DOHH2 (cell line): ENCODE results near the gene NLGN1.

Source experiments
- H3F3A ChIP-seq: fragments of 200-600 bp; sonication (generic), shearing (Covaris generic); 2 replicates; pipeline ENCODE4 v1.6.0; 2016; ENCODE audit warnings: antibody characterized with exemption, mild to moderate bottlenecking; ENCODE audit not compliant: control insufficient read depth, insufficient read depth
- H3K27ac ChIP-seq: fragments of 200-600 bp; sonication (generic); 2 replicates; pipeline ENCODE4 v1.5.1; 2014; ENCODE audit warnings: low read depth, mild to moderate bottlenecking, low read length, moderate library complexity
- H3K27me3 ChIP-seq: fragments of 200-600 bp; sonication (generic); 2 replicates; pipeline ENCODE4 v1.6.1; 2014; ENCODE audit warnings: mild to moderate bottlenecking, low read length, mixed read lengths; ENCODE audit not compliant: control insufficient read depth
- H3K36me3 ChIP-seq: fragments of 200-600 bp; sonication (generic); 2 replicates; pipeline ENCODE4 v1.6.1; 2014; ENCODE audit warnings: mild to moderate bottlenecking, low read length, moderate library complexity, mixed read lengths; ENCODE audit not compliant: control insufficient read depth
- H3K4me1 ChIP-seq: fragments of 200-600 bp; sonication (generic); 2 replicates; pipeline ENCODE4 v1.6.1; 2014; ENCODE audit warnings: mild to moderate bottlenecking, low read length, mixed read lengths; ENCODE audit not compliant: control insufficient read depth
- H3K4me2 ChIP-seq: fragments of 200-600 bp; sonication (generic); 2 replicates; pipeline ENCODE4 v1.6.0; 2014; ENCODE audit warnings: mild to moderate bottlenecking, low read length, moderate library complexity
- H3K4me3 ChIP-seq: fragments of 200-600 bp; sonication (generic); 2 replicates; pipeline ENCODE4 v1.5.1; 2014; ENCODE audit warnings: mild to moderate bottlenecking, low read length, mixed read lengths
- H3K79me2 ChIP-seq: fragments of 200-600 bp; sonication (generic); 2 replicates; pipeline ENCODE4 v1.6.1; 2014; ENCODE audit warnings: mild to moderate bottlenecking, low read length, mixed read lengths; ENCODE audit not compliant: control insufficient read depth
- H3K9me2 ChIP-seq: fragments of 200-600 bp; sonication (generic); replicated peaks from 2 replicates; pipeline ENCODE4 v1.6.1; 2014; ENCODE audit warnings: mild to moderate bottlenecking, low read length, mixed read lengths; ENCODE audit not compliant: control insufficient read depth
- H3K9me3 ChIP-seq: fragments of 200-600 bp; sonication (generic); 2 replicates; pipeline ENCODE4 v1.6.1; 2014; ENCODE audit warnings: antibody characterized with exemption, low read length, mixed read lengths; ENCODE audit not compliant: control insufficient read depth, insufficient read depth
- H4K20me1 ChIP-seq: fragments of 200-600 bp; sonication (generic); 2 replicates; pipeline ENCODE4 v1.6.0; 2014; ENCODE audit warnings: low read depth, mild to moderate bottlenecking, antibody characterized with exemption, low read length, moderate library complexity; ENCODE audit not compliant: control insufficient read depth, insufficient read depth
- EZH2phosphoT487 ChIP-seq: fragments of 200-600 bp; sonication (generic); IDR thresholded peaks from 2 replicates; pipeline ENCODE4 v1.6.1; 2017; ENCODE audit warnings: borderline replicate concordance, mild to moderate bottlenecking, antibody characterized with exemption, low read length, moderate library complexity, mixed read lengths
- TF ChIP-seq, protein P1 (sequence below): fragments of 200-600 bp; sonication (generic); IDR thresholded peaks from one replicate; pipeline ENCODE4 v1.5.1; 2014; ENCODE audit warnings: antibody characterized with exemption, mild to moderate bottlenecking, low read depth, low read length; ENCODE audit not compliant: poor library complexity, severe bottlenecking

Gene NLGN1

DNA sequence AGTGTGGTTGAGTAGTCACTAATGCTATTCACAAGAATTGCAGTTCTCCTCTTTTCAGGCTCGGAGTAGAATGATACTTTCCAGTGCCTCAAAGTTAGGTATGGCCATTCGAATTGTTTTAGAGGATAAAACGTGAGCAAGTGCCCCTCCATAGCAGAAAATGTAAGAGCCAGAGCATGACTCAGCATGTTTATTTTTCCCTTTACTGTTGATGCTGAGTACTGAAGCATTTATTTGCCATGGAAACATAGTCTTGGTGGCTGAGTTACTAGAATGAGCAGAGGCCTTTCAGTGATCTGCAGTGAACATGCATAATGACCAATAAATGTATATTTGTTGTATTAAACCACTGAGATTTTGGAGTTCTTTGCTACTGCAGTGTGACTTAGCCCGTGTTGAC, 540.6 kb downstream of the NLGN1 start:
- no peaks in the 10 kb centered on the region for H3K27me3 ChIP-seq
- no peaks in the 10 kb centered on the region for H3K79me2 ChIP-seq
- TF ChIP-seq, protein P1, sequence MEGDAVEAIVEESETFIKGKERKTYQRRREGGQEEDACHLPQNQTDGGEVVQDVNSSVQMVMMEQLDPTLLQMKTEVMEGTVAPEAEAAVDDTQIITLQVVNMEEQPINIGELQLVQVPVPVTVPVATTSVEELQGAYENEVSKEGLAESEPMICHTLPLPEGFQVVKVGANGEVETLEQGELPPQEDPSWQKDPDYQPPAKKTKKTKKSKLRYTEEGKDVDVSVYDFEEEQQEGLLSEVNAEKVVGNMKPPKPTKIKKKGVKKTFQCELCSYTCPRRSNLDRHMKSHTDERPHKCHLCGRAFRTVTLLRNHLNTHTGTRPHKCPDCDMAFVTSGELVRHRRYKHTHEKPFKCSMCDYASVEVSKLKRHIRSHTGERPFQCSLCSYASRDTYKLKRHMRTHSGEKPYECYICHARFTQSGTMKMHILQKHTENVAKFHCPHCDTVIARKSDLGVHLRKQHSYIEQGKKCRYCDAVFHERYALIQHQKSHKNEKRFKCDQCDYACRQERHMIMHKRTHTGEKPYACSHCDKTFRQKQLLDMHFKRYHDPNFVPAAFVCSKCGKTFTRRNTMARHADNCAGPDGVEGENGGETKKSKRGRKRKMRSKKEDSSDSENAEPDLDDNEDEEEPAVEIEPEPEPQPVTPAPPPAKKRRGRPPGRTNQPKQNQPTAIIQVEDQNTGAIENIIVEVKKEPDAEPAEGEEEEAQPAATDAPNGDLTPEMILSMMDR: no peak
- no peak for TF ChIP-seq EZH2phosphoT487

DNA sequence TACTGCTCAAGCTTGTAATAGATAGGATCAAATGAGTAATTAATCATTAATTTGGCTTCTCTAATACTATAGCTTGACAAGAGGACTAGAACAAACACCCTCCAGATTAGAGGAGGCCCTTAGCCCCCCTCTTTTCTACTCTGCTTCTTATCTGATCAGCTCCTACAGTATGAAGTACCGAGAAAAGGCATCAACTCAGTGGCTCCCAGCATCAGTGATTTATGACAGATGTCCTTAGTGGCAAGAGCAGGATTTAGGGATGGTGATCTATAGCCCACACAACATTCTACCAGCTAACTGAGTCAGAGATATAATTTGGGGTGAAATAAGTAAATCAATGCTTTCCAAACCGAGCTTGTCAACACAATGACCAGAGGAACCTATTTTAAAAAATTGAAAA, 541.1 kb downstream of the NLGN1 start:
- Histone ChIP-seq H3K27ac (no peak overlapping the region), H3K79me2 (no peaks in the 10 kb centered on the region), H3K27me3 (no peaks in the 10 kb centered on the region), H3K9me2 (no peaks in the 10 kb centered on the region), H3F3A (no peaks in the 10 kb centered on the region), H3K36me3 (no peaks in the 10 kb centered on the region), H3K9me3 (no peaks in the 10 kb centered on the region), H3K4me2 (no peak overlapping the region), H4K20me1 (no peaks in the 10 kb centered on the region), H3K4me1 (no peaks in the 10 kb centered on the region), H3K4me3 (no peak overlapping the region)
- TF ChIP-seq EZH2phosphoT487: no peak
- TF ChIP-seq, protein P1: no peak

More for the DNA sequence above, 540.6 kb downstream of the NLGN1 start:
- Histone ChIP-seq H3K36me3 (no peaks in the 10 kb centered on the region), H3K27ac (no peak overlapping the region), H3K9me3 (no peaks in the 10 kb centered on the region), H3K9me2 (no peaks in the 10 kb centered on the region), H4K20me1 (no peaks in the 10 kb centered on the region), H3F3A (no peaks in the 10 kb centered on the region), H3K4me3 (no peak overlapping the region), H3K4me1 (no peaks in the 10 kb centered on the region), H3K4me2 (no peak overlapping the region)

DNA sequence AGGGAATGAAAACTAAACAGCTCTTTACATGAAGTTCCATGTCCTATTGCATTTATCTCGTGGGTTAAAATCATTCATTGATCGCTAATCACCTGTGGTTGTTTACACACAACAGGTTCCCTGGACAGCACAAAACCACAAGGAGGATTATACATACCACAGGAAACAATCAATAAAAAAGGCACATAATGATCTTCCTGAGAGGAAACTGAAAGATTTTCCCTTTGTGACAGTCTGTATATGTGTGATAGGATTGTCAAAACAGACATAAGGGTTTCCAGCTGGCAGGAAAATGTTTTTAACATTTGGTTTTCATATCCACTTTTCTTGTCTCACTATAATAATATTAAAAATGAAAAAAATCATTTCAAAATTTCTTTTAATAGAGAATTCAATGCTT, 541.8 kb downstream of the NLGN1 start:
- no peak overlapping the region for H3K4me2 ChIP-seq
- no peak overlapping the region for H3K4me3 ChIP-seq
- no peaks in the 10 kb centered on the region for H3K79me2 ChIP-seq
- H3K4me1 ChIP-seq: no peaks in the 10 kb centered on the region
- no peaks in the 10 kb centered on the region for H3K27me3 ChIP-seq
- H3K9me3 ChIP-seq: no peaks in the 10 kb centered on the region
- H4K20me1 ChIP-seq: no peaks in the 10 kb centered on the region
- H3K27ac ChIP-seq: no peak overlapping the region
- no peaks in the 10 kb centered on the region for H3K36me3 ChIP-seq
- TF ChIP-seq EZH2phosphoT487: no peak
- TF ChIP-seq, protein P1: no peak
- no peaks in the 10 kb centered on the region for H3F3A ChIP-seq
- no peaks in the 10 kb centered on the region for H3K9me2 ChIP-seq

DNA sequence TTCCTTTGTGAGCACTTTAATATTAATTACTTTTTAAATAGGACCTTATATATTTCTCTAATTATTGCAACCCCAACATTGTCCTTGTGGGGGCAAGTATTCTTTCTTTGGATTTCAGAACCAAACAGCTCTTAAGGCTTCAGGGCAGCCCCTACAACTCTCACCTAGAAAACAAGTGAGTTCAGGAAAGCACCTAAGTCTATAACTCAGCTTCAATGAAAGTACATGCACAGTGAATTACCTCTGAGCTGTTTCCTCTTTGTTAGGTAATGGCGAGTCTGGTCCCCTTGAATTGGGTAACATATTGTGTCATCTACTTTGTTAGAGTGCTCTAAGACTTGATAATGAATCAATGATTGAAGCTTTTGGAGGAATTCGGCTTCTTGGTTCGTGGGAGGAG, 545.7 kb downstream of the NLGN1 start:
- no peak overlapping the region for H3K27ac ChIP-seq
- H3K4me2 ChIP-seq: no peak overlapping the region
- no peaks in the 10 kb centered on the region for H3F3A ChIP-seq

More for the DNA sequence above, 545.7 kb downstream of the NLGN1 start:
- Histone ChIP-seq H3K27me3 (no peaks in the 10 kb centered on the region), H3K9me3 (no peaks in the 10 kb centered on the region), H3K4me1 (no peaks in the 10 kb centered on the region), H3K9me2 (no peaks in the 10 kb centered on the region), H4K20me1 (no peaks in the 10 kb centered on the region), H3K36me3 (no peaks in the 10 kb centered on the region), H3K79me2 (no peaks in the 10 kb centered on the region), H3K4me3 (no peak overlapping the region)
- no peak for TF ChIP-seq EZH2phosphoT487
- TF ChIP-seq, protein P1: no peak
